Hematopoietic multipotent progenitor cell treated with erythropoietin and hydrocortisone succinate and interleukin-3 and kit ligand, for 15 days (in vitro differentiated cells): ENCODE results near the gene SSNA1.
A peak's percentile ranks its signal among the peaks of the same experiment; 100 is the strongest.

ENCODE experiments used
- DNase-seq: peaks from one replicate; pipeline ENCODE4 v3.0.0-alpha.2; 2015; ENCODE audit warnings: low spot score

Gene SSNA1, protein sequence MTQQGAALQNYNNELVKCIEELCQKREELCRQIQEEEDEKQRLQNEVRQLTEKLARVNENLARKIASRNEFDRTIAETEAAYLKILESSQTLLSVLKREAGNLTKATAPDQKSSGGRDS

DNA sequence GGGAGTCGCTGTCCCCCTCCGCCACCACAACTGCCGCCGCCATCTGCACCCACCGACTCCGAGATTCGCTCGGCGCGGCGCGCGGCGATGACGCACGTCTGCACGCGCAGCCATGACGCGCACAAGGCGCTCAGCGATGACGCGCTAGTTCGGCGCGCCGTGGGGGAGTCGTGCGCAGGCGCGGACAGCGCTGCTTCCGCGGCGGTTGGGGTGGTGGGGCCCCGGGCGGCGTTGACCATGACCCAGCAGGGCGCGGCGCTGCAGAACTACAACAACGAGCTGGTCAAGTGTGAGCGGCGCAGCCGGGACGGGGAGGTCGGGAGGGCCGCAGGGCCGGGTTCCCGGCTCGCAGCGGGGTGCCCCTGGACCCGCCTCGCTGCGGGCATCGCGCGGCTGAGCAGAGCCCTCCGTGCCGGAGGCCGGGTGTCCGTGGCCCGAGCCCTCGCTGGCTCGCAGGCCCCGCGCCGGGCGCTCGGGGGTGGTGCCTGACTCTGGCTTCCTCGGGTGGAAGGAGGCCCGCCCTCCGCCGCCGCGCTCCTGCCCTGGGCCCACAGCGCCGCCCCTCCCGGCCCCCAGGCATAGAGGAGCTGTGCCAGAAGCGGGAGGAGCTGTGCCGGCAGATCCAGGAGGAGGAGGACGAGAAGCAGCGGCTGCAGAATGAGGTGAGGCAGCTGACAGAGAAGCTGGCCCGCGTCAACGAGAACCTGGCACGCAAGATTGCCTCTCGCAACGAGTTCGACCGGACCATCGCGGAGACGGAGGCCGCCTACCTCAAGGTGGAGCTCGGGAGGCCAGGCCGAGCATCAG lies at the start of gene SSNA1, which contains the start of gene ANAPC2:
Gene SSNA1, plus strand, starts transcription at position 187 of the 807 bp plus-strand sequence. Its CDS starts 51 bp downstream, at position 238.
Gene ANAPC2, minus strand, starts transcription at position 71 of the 807 bp plus-strand sequence. Its CDS starts 28 bp downstream, at position 43.
- peak; percentile 95 for DNase-seq

DNA sequence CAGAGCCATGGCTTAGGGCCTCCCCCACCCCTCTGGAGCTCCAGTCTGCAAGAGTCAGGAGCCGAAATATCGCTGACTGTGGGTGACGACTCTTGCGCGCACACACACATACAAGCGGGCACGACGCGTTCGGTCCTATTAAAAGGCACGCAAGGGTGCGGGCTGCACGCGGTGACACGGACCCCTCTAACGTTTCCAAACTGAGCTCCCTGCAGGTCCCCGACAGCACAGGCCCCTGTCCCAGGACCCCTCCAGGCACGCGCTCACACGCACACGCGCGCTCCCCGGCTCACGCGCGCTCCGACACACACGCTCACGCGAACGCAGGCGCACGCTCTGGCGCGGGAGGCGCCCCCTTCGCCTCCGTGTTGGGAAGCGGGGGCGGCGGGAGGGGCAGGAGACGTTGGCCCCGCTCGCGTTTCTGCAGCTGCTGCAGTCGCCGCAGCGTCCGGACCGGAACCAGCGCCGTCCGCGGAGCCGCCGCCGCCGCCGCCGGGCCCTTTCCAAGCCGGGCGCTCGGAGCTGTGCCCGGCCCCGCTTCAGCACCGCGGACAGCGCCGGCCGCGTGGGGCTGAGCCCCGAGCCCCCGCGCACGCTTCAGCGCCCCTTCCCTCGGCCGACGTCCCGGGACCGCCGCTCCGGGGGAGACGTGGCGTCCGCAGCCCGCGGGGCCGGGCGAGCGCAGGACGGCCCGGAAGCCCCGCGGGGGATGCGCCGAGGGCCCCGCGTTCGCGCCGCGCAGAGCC lies 49.6 kb upstream of the SSNA1 start, which contains the start of gene GRIN1:
Gene GRIN1, plus strand, starts transcription at position 433 of the 746 bp plus-strand sequence. CDS start 333 bp downstream, outside the sequence.
- no peak for DNase-seq

DNA sequence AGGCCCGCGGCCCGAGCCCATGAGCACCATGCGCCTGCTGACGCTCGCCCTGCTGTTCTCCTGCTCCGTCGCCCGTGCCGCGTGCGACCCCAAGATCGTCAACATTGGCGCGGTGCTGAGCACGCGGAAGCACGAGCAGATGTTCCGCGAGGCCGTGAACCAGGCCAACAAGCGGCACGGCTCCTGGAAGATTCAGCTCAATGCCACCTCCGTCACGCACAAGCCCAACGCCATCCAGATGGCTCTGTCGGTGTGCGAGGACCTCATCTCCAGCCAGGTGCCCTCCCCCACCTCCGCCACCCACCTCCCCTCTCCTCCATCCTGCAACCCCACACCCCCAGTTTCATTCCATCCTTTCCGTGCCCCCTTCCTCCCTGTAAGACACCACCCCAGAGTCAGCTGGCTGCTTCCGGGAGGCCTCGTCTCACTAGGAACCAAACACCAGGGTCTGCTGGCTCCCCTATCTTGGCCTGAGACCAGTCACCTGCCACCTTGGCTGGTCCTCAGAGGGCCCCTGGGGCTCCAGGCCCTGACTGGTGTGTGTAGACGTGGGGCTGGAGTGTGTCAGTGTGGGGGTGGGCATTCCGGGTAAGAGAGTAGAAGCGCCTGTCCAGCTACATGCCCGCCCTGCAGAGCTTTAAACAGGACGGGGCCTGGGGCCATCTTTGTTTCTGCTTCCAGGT lies 48.9 kb upstream of the SSNA1 start:
- no peak for DNase-seq

DNA sequence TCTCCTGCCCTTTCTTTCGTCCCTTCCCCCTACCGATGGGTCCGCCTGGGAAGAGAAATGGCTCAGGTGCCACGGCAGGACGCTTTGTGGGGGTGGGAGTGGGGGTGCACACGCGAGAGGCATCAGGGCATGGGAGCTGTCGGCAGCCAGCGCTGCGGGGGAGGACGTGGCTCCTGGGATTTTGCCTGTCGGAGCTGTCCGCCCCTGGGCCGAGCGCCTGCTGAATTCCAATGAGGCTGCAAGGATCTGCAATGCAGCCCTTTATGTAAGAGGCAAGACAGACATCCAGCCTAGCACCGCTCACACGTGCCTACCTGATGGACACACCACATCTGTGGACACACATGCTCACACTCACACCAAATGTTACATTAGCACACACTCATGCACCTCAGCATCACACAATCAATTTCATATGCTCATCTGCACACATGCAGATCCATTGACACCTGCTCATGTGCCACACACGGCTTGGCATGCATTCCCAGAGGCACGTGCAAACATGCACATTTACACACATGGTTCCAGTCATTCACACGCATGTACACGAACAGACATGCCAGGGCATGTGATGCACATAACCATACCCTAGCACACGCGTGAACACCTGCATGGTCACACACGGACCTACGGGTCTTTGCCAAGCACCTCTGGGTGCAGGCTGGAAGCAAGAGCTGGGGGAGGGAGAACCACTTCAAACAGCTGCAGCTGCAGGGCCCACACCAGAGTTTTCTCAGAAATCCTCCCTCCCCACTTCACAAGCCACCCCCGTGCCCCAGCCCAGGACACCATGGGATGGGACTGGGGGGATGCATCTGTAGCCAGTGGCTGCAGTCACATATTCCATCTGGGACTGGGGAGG lies 48.1 kb upstream of the SSNA1 start:
- DNase-seq, result no peak

DNA sequence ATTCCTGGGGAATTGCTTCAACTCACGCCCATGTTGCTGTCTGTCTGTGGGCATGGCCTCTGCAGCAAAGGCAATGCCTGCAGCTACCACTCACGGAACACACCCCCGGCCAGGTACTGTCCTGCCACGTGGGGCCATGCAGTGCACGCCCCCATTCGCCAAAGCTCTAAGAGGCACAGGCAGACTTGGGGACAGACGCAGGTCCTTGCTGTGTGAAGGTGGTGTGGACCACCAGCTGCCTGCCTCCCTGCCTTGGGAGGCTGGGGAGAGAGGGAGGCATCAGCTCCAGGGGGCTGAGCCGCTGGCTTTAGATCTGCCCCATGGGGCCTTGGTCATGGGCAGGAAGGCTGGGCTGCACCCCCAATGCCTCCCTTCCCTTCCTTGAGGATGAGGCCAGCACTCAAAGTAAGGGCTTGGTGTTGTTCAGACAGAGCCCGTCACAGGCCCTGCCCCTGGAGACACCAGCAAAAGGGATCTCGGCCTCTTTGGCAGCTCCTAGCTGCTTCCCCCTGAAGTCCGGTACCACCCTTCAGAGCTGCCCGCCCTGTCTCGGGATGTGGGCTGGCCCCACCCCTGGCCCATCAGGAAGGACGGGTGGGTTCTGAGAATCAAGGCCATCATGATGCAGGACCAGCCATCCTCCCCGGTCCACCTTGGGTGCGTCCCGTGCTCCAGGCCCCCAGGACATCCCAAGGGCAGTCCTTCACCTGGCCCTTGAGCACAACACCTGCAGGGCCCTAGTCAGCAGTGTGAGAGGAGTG lies 47.2 kb upstream of the SSNA1 start:
- no peak for DNase-seq

DNA sequence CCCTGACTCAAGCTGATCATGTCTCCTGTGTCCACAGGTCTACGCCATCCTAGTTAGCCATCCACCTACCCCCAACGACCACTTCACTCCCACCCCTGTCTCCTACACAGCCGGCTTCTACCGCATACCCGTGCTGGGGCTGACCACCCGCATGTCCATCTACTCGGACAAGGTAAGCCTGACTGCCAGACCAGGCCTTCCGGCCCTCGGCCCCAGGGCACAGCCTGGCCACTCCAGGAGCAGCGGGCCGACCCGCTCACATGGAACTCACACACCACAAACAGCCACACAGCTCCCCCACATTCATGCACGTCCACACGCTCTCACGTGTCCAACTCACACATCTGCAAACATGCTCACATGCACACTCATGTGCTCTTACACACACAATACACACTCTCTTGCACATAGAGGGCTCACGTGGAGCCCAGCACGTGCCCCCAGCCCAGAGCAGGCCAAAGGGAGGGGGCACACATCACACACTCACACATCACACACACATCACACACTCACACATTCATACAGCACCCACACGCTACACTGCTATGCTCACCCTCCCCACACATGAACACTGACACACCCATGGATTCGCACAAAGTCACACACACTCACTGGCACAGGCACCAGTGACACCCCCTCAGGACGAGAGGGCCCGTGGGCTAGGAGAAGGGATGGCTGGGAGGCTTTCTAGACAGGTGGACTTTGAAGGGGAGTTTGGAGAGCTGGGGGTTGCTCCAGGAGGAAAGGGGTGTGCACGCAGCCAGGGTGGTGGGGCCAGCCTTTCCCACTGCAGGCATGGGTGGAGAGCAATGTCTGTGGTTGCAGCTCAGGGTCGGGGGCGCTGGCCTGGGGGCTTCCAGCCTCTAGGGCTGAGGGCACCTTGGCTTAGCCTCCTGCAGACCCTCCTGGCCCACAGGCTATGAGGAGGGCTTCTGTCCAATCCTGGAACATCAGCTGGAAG lies 46.2 kb upstream of the SSNA1 start:
- no peak for DNase-seq

DNA sequence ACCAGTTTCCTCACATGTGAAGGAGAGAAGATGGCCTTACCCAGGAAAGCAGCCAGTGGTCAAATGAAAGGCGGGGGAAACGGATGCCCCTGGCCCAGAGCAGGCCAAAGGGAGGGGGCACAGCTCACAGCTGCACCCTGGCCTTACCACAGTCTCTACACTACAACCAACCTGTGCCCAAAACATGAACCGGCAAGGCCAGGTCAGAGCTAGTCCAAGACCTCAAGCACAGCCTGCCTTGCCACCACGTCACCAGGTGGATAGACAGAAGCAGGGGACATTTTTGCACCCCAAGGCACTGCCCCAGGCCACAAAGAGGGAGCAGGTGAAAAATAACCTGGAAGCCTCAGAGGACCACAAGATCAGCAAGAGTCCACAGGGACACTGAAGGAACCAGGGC lies 45.0 kb upstream of the SSNA1 start:
- no peak for DNase-seq

DNA sequence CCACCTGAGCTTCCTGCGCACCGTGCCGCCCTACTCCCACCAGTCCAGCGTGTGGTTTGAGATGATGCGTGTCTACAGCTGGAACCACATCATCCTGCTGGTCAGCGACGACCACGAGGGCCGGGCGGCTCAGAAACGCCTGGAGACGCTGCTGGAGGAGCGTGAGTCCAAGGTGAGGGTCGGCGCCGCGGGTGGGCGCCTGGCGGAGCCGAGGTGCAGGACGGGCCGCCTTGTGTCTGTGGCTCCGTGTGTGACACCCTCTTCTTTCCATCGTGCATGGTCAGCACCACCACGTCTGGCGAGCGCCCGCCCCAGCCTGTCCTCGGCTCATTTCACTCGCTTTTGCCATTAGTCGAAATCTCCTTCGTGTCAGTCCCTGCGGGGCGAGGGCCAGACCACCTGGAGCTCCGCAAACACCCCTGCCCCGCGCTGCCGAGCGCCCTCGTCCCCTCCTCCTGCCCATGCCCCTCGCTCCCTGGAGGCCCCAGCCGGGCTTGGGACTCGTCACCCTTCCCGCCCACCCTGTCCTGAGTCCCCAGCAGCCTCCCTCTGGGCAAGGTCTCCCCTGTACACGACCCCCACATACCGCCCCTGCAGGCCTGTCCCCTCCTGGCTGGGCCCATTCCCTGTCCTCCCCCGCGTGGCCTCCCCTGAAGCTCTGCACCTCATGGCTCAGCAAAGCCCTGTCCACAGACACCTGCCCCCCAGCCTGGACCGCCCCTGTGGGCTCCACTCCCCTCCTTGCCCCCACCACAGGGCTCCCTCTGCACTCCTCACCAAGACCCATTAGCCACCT lies 42.5 kb upstream of the SSNA1 start:
- DNase-seq, result no peak

DNA sequence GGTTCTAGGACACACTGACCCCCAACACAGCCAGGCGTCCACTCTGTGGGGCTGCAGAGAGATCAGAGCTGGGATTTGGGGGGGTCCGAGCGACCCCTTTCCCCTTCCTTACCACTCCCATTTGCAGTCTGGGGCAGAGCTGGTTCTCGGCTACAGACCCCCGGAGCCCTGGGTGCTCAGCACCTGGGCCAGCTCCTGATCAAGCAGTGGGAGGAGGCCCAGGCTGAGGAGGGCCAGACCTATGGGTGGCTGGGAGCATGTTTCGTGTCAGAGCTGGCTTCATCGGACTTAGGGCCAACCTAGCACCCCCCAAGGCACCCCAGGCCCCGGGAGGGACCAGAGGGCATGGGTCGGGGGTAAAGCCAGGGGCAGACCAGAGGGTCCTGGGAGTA lies 42.0 kb upstream of the SSNA1 start:
- no peak for DNase-seq

DNA sequence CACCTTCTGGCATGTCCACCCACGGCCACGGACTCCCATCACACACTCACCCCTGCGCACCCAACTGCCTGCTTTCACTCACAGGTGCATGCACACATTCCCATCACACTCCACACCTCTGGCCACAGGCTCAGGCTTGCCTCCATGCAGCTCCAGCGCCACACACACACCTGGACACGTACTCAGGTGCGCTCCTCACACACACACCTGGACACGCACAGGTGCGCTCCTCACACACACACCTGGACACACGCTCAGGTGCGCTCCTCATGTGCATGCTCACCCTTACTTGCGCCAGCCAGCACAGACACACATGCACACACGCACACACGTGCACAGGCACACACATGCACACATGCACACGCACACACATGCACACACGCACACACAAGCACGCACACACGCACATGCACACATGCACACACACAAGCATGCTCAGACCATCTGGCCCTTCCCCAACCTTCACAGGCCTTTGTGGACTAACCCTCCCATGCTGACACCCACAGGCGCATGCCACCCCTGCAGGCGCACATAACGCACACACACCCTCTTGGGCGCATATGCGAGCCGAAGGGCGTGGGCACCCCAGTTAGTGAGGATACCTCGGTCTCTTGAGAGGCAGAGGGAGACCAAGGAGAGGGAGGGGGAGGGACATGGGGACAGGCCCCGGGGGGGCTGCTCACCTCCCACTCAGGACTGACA lies 41.2 kb upstream of the SSNA1 start:
- no peak for DNase-seq

DNA sequence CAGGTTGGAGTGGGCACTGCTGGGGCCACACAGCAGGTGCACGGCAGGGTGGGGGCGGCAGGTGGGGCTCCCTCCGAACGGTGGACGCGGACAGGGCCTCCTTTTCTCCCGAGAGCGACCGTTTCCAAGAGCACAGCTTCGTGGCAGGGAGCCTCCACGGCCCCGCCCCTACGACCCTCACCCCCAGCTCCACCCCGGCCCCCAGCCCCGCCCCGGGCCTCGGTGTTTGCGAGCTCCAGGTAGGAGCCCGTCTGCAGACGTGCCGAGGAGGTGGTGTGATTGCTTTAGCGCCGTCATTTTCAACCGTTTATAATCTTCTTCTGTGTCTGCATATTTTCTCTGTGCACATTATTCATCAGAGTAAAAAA lies 40.7 kb upstream of the SSNA1 start:
- no peak for DNase-seq

DNA sequence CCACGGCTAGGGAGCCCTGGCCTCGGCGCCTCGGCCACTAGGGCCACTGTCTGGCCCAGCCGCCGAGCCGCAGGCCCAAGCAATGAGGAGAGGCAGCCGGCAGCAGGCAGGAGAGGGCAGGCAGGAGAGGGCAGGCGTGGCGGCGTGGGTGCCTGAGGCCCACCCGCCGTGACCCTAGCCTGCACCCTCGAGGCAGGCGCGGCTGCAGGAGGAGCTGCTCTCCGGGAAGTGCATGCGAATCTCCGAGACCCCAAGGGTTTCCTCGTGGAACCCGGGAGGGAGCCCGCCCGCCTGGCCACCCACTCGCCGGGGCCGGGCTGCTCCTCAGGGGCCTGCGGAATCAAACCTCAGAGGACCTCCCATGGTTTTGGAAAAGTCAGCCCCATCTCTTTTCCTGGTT lies 40.2 kb upstream of the SSNA1 start:
- DNase-seq, result no peak

DNA sequence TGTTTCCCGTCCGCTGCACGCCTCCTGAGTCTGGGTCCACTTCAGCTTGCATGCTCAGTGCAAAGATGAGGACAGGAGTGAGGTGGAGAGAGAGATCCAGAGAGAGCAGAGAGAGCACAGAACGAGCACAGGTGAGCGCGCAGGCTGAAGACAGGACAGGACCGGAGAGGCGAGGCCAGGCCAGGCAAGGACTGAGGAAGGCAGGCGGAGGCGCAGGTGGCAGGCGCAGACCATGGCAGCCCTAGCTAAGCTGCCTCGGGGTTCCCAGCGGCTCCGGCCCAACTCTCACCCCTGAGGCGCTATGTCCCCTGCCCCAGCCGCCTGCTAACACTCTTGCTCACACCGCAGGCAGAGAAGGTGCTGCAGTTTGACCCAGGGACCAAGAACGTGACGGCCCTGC lies 39.8 kb upstream of the SSNA1 start:
- no peak for DNase-seq

DNA sequence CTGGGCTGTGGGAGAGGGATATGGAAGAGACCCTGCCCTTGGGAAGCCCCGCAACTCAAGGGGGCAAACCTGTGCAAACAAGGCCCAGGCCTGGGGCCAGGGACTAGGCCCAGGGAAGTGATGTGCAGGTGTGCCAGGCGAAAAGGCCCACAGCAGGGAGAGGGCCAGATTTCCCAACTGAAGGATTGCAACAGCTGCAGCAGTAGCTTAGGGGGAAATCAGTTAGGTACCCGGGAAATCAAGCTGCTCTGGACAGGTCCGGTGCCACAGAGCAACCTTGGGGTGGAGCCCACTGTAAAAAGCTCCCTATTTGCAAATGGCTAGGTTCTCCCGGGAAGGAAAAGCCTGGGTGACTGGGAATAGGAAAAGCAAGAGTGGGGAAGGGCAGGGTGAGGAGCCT lies 39.1 kb upstream of the SSNA1 start:
- DNase-seq, result no peak

DNA sequence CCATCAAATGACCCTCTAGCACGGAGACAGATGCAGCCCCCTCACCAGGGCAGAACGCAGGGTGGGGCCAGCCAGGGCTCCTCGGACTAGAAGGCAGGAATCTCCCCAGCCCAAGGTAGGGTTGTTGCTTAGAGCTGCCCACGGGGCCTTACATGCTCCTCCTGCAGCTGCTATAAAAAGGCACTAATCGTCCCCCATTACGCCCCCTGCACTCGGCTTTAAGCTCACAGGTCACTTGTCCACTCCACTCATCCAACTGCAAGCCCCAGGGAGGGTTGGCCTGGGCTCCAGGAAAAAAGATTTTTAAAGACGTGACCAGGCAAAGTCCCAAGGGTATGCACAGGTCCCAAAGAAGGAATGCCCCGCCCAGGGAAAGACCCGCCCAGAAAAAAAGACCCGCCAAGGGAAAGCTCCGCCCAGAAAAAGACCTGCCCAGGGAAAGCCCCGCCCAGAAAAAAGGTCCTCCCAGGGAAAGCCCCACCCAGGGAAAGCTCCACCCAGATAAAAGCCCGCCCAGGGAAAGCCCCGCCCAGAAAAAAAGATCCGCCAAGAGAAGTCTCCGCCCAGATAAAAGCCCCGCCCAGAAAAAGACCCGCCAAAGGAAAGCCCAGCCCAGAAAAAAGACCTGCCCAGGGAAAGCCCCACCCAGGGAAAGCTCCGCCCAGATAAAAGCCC lies 38.4 kb upstream of the SSNA1 start:
- DNase-seq, result no peak

DNA sequence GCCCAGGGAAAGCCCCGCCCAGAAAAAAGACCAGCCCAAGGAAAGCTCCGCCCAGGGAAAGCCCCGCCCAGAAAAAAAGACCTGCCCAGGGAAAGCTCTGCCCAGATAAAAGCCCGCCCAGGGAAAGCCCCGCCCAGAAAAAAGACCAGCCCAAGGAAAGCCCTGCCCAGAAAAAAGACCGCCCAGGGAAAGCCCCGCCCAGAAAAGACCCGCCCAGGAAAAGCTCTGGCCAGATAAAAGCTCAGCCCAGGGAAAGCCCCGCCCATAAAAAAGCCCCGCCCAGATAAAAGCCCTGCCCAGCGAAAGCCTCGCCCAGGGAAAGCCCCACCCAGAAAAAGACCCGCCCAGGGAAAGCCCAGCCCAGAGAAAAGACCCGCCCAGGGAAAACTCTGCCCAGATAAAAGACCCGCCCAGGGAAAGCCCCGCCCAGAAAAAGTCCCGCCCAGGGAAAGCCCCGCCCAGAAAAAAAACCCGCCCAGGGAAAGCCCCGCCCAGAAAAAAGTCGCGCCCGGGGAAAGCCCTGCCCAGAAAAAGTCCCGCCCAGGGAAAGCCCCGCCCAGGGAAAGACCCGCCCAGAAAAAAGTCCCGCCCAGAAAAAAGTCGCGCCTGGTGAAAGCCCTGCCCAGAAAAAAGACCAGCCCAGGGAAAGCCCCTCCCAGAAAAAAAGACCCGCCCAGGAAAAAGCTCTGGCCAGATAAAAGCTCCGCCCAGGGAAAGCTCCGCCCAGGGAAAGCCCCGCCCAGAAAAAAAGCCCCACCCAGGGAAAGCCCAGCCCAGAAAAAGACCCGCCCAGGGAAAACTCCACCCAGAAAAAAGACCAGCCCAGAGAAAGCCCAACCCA lies 37.6 kb upstream of the SSNA1 start:
- DNase-seq, result peak; percentile 27
